NCI-H526 treated with DMSO at 0.1 percent for 48 hours (cell line): ENCODE measurements around the gene IL20RB.

Experiments used
- DNase-seq: peaks from one replicate; lab custom pipeline; 2025; lab: John Stamatoyannopoulos, UW

The IL20RB gene, protein sequence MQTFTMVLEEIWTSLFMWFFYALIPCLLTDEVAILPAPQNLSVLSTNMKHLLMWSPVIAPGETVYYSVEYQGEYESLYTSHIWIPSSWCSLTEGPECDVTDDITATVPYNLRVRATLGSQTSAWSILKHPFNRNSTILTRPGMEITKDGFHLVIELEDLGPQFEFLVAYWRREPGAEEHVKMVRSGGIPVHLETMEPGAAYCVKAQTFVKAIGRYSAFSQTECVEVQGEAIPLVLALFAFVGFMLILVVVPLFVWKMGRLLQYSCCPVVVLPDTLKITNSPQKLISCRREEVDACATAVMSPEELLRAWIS

DNA sequence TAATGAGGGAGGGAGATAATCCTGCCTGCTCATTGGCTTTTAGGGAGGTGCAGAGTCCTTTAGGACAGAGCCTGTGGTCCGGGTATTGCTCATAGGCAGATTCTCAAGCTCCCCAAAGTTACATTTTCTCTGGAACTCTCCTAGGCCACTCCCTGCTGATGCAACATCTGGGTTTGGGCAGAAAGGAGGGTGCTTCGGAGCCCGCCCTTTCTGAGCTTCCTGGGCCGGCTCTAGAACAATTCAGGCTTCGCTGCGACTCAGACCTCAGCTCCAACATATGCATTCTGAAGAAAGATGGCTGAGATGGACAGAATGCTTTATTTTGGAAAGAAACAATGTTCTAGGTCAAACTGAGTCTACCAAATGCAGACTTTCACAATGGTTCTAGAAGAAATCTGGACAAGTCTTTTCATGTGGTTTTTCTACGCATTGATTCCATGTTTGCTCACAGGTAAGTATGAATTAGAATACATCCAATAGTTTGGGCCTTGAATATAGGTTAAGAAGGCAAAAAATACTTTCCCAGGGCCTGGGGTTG lies at the start of gene IL20RB:
Gene IL20RB, plus strand, starts transcription at position 233 of the 538 bp plus-strand sequence. Its CDS starts 131 bp downstream, at position 364.
- no peak for DNase-seq

DNA sequence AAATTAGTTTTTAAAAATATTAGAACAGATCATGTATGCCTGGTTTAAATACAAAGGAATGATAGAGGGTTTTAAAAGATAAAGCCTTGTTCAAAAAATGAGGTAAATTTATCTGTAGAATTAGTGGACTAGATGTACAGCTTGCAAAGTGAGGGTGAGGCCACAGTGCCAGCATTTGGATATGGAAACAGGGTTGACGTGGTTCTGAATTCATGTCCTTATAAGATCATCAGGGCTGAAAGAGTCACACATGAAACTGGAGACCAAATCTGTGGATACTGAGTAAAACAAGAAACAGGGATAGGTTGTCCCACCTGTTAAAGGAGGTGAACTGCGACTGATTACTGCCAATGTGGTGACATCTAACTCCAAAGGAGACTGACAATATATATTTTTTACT lies 49.5 kb upstream of the IL20RB start:
- DNase-seq: no peak

DNA sequence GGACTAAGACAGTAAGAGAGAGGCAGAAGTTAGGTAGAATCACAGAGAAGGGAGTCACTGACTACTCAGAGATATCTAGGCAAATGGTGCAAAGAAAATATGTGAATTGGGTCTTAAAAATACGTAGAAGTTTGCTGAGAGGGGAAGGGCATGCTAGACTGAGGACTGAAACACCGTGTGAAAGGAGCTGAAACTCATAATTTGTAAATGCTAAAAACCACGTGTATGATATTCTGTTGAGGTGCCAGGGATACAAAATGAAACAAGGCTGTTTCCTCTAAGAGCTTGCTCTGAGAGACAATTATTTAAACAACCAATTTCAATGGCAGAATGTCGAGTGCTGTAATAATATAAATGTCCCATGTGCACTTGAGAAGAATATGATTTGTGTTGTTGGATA lies 48.6 kb upstream of the IL20RB start:
- DNase-seq: no peak

DNA sequence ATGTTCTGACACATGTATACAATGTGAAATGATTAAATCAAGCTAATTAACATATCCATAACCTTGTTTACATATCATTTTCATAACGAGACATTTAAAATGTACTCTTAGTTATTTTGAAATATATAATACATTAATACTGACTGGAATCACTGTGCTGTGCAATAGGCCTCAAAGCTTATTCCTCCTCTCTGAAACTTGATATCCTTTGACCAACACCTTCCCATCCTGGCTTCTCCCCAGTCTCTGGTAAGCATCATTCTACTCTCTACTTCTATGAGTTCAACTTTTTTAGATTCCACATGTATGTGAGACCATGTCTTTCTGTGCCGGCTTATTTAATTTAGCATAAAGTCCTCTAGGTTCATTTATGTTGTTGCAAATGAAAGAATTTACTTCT lies 47.1 kb upstream of the IL20RB start:
- DNase-seq: no peak

DNA sequence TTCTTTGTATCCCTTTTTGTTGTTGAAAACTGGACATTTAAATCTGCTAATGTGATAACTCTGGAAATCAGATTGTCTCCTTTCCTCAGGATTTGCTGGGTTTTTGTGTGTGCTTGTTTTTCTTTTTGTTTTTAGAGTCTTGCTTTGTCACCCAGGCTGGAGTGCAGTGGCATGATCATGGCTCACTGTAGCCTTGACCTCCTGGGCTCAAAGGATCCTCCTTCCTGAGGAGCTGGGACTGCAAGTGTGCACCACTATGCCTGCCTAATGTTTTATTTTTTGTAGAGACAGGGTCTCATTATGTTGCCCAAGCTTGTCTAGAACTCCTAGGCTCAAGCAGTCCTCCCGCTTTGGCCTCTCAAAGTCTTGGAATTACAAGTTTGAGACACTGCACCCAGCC lies 44.6 kb upstream of the IL20RB start:
- no peak for DNase-seq

DNA sequence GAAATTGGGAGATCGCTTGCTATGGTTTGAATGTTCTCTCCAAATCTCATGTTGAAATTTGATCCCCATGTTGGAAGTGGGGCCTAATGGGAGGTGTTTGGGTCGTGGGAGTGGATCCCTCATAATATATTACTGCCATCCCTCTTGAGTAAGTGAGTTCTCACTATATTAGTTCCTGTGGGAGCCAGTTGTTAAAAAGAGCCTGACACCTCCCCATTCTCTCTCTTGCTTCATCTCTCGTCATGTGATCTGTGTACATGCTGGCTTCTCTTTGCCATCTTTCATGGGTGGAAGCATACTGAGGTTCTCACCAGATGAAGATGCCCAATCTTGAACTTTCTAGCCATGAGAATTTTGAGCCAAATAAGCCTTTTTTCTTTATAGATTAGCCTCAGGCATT lies 43.0 kb upstream of the IL20RB start:
- no peak for DNase-seq

DNA sequence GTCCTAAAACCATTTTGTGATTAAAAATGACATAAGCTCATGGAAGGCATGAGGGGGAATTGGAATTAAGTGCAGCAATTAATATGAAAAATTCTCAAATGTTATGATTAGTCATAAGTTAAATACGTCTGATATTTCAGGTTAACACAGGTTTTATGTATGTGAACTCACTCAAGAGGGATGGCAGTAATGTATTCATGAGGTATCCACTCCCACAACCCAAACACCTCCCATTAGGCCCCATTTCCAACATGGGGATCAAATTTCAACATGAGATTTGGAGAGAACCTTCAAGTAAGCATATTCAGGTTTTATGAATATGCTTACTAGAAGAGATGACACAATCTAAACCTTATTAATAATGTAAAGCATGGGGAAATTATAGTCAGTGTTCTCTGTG lies 41.6 kb upstream of the IL20RB start:
- no peak for DNase-seq

DNA sequence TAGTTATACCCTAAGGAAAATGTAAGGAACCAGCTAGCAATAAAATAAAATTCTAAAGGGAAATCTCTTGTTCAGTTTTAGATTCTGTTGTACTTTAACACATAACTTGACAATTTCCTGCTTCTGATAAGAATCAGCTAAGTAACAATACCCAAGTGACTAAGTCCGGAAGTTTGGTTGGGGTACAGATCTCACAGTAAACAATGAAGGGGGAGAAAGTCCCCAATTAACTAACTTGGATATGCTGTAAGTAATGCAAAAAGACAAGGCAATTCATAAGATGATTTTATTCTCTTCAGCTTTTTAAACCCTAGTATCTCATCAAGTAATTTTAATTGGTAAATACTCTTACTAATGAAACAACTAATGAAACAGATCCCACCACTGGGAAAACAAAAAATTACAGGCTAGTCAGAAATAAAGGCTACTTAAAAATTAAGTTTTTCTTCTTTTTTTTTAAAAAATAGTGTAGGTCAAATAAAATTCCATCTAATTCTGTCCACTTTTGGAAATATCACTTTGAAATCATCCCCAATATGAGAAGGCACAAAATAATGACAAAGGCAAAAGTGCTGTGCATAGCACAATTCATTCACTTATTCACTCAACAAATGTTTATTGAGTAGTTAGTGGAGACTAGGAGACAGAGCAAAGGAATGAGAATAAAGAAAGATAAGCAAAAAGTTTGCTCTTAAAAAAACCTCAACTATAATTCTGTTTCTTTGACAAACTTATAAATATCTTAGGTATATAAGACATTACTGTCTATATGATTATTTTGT lies 37.8 kb upstream of the IL20RB start:
- no peak for DNase-seq

DNA sequence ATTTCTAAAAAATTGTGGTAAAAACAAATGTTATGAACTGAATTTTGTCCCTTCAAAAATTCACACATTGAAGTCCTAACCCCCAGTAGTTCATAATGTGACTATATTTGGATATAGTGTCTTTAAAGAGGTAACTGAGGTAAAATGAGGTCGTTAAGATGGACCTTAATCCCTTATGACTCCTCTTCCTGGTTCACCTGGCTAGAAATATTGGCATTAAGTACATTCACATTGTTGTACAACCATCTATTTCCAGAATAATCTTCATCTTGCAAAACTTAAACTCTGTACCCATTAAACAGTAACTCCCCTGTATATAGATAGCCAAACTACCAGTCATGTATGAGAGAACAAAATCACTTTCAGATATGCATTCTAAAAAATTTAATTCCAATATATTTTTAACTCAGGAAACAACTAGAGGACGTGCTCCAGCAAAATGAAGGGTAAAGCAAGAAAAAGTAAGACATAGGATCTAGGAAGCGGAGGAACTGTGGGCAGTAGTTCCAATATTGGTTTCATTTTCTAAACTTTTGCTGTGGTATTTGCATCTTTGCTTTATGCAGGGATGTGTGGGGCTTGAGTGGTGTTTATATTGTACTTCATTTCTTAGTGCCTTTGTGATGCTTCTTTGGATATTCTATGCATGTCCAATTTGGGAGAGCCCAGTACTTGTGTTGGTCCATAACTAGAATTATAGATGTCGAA lies 36.7 kb upstream of the IL20RB start:
- DNase-seq: no peak

DNA sequence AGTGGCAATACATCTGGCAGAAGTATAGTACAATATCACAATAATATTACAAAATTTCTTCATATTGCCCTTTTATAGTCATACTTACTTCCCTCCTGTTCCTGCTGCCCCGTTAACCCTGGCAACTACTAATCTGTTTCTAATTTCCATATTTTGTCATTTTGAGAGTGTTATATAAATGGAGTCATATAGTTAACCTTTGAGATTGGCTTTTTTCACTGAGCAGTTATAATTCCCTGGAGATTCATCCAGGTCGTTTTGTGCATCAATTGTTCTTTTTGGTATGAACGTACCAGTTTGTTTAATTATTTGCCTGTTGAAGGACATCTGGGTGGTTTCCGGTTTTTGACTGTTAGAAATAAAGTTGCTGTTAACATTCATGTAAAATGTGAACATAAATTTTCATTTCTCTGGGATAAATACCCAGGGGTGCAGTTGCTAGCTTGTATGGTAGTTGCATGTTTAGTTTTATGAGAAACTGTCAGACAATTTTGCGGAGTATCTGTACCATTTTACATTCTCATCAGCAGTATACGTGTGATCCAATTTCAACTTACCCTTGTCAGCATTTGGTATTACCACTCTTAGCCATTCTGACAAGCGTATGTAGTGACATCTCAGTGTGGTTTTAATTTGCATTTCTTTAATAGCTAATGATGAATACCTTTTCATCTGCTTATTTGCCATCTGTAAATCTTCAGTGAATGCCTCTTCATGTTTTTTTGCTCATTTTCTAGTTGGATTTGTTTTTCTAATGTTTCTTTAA lies 32.2 kb upstream of the IL20RB start:
- DNase-seq: peak; percentile 69

DNA sequence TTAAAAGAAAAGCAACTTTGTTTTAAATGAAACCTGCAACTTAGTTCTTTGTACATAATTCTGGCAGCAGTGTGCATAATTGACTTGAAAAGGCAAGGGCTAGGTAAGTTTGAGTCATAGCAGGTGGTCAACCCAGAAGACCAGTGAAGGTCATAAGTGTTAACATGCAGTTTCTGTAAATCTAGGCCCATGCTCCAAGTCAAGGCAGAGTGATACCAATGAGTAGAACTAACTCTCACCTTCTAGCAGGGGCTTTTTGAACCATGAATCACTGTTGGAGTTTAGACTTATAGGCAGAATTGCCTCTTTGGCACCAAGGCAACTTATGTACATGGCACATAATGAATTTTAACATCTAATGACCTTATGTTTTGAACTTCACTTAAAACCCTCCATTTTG lies 29.5 kb upstream of the IL20RB start:
- no peak for DNase-seq

DNA sequence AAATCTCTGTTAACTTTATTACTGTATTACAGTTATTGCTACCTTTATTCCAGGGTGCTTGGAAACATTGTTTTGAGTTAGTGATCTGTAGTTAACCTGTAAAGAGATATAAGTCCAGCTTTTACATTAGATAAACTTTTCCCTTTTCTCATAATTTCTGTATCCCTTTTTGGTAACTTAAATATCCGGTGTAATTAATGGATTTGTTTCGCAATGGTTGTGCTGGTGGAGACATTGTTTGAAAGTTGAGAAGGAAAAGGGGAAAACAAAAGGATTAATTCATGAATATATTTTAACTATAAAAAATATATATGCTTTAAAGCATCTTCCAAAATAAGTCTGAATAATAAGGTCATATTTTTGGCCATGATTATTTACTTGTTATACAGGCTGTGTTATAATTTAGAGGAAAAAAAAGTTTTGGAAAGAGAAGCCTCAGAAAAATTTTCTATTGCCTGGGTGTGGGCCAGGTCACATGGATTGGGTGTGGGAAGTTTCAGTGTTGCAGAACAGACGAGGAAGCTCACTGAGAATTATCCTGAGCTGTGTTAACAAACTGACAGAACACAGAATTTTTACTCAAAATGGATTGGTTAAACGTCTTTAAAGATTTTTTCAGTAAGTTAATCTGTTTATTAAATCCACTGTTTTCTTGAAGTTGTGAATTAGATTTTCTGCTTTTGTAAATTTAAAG lies 27.7 kb upstream of the IL20RB start:
- DNase-seq: no peak

DNA sequence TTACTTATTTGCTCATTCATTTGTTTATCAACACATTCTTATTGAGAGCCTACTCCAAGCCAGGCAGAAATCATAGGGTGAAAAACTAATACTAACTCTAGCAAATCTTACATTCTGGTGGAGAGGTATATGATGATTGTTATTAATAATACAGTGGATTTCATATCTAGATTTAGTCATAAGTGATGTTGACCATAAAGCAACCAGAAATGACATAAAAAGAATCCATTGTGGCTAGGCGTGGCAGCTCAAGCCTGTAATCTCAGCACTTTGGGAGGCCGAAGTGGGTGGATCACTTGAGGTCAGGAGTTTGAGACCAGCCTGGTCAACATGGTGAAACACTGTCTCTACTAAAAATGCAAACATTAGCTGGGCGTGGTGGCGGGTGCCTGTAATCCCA lies 26.2 kb upstream of the IL20RB start:
- DNase-seq: no peak

DNA sequence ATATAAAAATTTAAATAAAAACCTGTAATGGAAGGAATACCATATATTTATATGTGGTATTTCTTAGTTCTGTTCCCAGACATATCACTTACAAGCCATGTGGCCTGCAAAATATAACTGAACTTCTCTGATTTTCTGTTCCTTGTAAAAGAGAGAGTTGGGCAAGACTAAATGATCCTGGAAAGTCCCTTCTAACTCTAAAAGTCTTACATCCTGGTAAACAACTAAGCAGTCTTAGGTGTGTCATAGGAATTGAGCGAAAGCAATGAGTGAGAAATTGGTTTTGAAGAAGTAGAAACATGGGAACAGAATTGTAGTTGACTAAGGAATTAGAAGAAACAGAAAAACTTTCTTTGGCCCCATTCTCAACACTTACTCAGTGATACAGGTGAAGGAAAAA lies 25.3 kb upstream of the IL20RB start:
- no peak for DNase-seq

DNA sequence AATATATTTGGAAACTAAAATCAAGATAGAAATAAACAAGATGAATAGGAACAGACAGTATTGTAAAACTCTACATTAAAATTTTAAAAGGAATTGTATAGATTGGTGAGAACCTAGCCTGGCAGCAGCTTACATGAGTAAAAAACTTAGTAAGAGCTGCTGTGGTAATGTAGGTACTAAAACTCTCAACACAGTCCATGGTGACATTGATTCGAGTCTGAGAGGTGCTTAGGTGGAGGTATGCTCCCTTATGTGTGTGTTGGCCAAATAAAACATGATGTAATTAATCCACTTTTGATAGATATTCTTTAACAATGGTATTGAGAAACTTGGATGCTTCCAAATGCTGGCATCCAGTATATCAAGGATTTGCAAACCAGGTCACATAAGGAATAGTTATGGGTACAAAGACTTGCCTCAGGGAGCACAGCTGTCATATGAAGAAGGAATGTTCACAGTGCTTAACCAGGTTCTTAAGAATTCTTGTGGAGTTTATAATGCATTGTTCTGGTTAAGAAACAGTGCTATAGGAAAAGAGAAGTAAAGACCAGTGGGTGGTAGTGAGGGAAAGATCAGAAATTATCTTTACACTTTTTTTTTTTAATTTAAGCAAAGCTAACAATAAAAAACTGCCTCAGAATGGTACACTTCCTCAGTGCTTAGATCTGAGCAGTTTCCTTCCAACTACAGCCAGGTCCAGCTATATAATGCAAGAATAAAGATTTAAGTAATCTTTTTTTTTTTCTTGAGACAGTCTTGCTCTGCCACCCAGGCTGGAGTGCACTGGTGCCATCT lies 24.6 kb upstream of the IL20RB start:
- DNase-seq: no peak

DNA sequence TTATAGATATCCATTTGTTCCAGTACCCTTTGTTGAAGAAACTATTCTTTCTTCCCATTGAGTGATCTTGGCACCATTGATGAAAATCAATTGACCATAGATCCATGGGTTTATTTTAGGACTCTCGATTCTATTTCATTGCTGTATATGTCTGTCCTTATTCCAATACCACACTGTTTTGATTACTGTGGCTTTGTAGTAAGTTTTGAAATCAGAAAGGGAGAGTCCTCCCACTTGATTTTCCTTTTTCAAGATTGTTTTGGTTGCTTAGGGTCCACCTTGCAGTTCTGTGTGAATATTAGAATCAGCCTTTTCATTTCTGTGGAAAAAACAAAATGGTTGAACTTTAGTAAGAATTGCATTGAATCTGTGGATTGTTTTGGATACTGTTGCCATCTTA lies 20.6 kb upstream of the IL20RB start:
- no peak for DNase-seq

DNA sequence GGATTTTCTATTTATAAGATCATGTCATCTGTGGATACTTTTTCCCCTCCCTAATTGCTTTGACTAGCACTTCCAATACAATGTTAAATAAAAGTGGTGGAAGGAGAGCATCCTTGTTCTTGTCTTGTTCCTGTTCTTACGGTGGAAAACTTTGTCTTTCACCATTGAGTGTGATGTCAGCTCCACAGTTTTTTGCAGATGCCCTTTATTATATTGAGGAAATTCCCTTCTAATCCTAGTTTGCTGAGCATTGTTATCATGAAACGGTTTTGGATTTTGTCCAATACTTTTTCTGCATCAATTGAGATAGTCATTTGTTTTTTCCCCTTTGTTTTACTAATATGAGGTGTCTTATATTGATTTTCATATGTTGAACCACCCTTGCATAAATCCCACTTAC lies 19.9 kb upstream of the IL20RB start:
- no peak for DNase-seq

DNA sequence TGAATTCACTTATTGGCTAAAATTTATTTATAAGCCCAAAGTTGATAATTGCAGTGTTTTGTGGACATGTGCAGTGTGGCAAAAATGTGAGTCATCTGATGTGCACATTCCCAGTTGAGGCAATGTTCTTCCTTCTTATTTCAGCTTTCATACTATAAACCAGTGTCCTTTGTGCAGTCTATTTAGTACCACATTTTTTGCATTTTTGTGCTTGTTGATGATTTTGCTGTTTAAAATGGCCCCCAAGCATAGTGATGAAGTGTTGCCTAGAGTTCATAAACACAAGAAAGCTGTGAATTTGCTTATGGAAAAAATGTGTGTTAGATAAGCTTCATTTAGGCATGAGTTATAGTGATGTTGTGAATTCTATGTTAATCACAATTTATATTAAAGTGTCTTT lies 19.4 kb upstream of the IL20RB start:
- DNase-seq: no peak

DNA sequence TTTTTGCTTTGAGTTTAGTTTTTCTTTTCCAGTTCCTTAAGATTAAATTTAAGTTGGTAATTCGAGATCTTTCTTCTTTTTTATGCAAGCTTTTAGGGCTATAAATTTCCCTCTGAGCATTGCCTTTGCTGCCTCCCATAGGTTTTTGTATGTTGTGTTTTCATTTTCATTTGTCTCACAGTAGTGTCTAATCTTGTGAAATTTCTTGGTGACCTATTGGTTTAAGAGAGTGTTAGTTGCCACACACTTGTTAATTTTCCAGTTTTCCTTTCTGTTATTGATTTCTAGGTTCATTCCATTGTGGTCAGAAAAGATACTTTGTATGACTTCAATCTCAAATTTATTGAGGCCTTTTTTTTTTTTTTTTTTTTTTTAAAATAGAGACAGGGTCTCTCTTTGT lies 18.3 kb upstream of the IL20RB start:
- no peak for DNase-seq

DNA sequence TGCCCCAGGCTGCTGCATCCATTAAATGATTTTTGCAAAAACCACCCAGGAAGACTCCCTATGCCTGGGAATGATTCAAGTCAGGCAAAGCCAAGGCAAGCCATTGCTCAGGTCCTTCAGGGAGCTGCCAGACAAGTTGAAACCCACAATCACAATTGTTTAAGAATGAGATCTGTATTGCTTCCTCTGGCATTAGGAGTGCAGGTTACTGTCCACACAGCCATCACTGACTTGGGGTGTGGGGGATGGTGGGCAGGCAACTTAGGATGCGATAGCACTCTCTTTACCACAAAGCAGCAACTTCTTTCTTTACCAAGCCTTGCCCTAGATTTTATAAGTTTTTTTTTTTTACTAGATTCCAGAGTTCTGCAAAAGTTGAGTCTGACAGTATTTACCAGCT lies 15.0 kb upstream of the IL20RB start:
- DNase-seq: no peak

DNA sequence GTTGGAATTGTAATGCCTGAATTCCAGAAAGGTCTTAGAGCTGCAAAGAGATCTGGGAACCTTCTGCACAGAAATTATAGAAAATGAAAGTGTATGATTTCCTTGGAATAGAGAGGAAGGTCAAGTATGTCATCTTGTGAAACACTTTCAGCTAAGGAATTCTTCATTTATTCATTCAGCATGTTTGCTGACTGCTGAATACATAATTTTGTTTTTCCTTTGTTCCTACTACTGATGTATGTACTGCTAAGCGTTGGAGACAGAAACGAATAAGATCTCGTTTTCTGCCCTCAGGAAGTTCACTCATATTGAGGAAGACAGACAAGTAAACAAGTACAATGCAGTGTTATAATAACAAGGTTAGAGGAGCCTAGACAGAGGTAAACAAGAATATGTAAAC lies 14.3 kb upstream of the IL20RB start:
- no peak for DNase-seq
